VCaP (cell line): ENCODE measurements around the gene SOX18.
A peak's percentile ranks its signal among the peaks of the same experiment; 100 is the strongest.
"Not testable (repeated sequence)": the region's sequence is repeated elsewhere in the genome, so short reads cannot be mapped to it uniquely, and the experiment has no call there.

Experiments
- H3K27ac ChIP-seq: fragments of 450-650 bp; 2 replicates; pipeline ENCODE4 v1.5.1; 2017
- TF ChIP-seq, protein P1 (sequence below): fragments of 450-650 bp; conservative IDR thresholded peaks from 2 replicates; pipeline ENCODE4 v1.5.1; 2017; ENCODE audit warnings: mild to moderate bottlenecking, moderate library complexity

The SOX18 gene

DNA sequence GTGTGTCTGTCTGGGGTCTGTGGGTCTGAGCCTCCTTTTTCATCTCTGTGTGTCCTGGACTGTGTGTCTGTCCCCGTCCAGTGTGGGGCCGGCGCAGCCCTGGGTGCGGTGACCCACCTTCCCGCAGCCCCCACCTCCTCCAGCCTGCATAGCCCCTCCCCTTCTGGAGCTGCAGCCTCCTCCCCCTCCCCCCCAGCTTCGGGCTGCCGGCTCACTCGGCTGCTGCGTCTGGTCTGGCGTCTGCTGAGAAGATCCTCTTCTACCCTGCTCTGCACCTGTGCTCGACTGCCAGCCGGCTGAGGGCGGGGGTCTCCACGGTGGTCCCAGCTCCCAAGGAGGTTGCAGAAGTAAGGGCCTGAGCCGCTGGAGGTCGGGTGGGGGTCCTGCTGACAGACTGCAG, 42.3 kb upstream of the SOX18 start:
- TF ChIP-seq, protein P1, sequence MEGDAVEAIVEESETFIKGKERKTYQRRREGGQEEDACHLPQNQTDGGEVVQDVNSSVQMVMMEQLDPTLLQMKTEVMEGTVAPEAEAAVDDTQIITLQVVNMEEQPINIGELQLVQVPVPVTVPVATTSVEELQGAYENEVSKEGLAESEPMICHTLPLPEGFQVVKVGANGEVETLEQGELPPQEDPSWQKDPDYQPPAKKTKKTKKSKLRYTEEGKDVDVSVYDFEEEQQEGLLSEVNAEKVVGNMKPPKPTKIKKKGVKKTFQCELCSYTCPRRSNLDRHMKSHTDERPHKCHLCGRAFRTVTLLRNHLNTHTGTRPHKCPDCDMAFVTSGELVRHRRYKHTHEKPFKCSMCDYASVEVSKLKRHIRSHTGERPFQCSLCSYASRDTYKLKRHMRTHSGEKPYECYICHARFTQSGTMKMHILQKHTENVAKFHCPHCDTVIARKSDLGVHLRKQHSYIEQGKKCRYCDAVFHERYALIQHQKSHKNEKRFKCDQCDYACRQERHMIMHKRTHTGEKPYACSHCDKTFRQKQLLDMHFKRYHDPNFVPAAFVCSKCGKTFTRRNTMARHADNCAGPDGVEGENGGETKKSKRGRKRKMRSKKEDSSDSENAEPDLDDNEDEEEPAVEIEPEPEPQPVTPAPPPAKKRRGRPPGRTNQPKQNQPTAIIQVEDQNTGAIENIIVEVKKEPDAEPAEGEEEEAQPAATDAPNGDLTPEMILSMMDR: no peak
- no peak overlapping the region for H3K27ac ChIP-seq

DNA sequence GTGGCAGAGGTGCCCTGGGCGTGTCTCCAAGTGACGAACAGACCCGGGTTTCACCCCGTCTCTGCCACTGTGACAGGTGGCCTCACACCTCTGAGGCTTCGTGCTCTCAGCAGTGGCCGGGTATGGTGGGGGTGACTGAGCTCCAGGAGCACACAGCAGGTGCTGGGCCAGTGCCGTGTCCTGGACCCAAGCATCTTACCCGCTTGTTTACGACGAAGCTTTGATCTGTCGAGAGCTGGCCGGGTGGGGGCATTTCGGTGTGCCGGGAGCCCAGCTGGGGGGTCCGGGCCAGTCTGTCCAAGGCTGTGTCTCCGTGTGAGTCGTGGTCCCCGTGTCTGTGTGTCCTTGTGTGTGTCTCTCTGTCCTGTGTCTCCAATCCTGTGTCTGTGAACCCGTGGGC, 41.9 kb upstream of the SOX18 start:
- no peak overlapping the region for H3K27ac ChIP-seq
- TF ChIP-seq, protein P1: no peak

DNA sequence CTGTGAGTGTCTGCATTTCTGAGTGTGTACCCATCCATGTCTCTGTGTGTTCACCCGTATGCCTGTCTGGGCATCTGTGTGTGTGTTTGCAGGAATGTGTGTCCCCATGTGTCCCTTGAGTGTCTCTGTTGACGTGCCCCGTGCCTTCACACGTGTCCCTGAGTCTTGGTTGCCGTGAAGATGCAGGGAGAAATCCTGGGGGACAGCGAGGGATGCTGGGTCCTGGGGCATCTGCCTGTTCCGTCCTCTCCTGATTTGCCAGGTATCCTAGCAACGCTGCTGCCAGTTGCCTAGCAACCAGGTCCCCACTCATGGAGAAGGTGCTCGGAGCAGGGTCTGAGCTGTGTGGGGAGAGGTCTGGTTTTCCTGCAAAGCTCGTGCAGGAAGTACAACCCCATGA, 40.7 kb upstream of the SOX18 start:
- H3K27ac ChIP-seq: no peak overlapping the region
- TF ChIP-seq, protein P1: no peak

DNA sequence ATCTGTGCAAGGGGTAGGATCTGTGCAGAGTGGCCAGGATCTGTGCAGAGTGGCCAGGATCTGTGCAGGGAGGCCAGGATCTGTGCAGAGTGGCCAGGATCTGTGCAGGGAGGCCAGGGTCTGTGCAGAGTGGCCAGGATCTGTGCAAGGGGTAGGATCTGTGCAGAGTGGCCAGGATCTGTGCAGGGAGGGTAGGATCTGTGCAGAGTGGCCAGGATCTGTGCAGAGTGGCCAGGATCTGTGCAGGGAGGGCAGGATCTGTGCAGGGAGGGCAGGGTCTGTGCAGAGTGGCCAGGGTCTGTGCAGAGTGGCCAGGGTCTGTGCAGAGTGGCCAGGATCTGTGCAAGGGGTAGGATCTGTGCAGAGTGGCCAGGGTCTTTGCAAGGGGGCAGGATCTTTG, 39.1 kb upstream of the SOX18 start:
- not testable (repeated sequence) for H3K27ac ChIP-seq

DNA sequence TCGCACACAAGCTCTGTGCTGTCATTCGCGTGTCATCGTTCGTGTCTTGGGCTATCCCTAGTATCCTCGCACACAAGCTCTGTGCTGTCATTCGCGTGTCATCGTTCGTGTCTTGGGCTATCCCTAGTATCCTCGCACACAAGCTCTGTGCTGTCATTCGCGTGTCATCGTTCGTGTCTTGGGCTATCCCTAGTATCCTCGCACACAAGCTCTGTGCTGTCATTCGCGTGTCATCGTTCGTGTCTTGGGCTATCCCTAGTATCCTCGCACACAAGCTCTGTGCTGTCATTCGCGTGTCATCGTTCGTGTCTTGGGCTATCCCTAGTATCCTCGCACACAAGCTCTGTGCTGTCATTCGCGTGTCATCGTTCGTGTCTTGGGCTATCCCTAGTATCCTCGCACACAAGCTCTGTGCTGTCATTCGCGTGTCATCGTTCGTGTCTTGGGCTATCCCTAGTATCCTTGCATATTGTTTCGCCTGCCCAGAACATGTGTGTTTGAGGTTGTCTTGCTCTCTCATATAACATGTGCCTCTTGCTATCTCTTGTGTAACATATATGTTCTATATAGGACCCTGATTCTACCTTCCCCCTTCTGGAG, 37.9 kb upstream of the SOX18 start:
- H3K27ac ChIP-seq: not testable (repeated sequence)

DNA sequence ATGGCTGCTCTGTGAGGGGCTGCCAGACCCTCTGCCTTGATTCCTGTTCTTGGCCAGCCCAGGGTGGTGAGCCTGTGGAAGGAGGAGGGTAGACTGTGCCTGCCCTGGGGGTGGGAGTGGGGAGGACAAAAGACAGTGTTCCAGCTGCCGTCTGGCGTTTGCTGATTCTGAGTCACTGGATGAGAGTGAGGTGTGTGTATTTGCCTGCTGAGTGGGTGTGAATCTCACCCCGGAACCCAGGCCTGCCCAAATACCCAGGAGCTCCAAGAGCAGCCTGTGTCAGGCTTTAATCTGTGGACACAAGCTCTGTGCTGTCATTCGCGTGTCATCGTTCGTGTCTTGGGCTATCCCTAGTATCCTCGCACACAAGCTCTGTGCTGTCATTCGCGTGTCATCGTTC, 37.4 kb upstream of the SOX18 start:
- TF ChIP-seq, protein P1: no peak

DNA sequence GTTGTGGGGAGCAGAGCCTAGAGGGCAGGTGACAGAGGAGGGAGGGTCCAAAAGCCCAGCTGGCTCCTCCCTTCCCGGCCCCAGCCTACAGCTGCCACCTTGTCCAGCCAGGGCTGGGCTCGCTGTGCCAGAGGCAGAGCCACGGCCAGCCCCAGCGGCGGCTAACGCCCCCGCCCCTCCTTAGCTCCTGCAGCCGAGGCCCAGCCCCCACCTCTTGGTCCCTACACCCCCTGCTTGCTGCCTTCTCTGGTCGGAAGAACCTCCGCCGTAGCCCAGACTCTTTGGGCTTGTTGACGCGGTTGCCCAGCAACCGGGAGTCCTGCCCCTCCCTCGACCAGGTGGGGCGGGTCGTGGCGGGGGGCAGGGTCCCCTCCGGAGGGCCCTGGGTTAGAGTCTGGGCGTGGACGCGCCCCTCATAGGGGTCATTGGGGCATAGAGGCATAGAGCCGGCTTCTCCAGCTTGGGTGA, 35.3 kb upstream of the SOX18 start:
- H3K27ac ChIP-seq: peak overlapping the region; percentile 71; the same call in 1 of the 2 replicates
- TF ChIP-seq, protein P1: no peak

More for the DNA sequence above, 37.4 kb upstream of the SOX18 start:
- H3K27ac ChIP-seq: no peak overlapping the region

DNA sequence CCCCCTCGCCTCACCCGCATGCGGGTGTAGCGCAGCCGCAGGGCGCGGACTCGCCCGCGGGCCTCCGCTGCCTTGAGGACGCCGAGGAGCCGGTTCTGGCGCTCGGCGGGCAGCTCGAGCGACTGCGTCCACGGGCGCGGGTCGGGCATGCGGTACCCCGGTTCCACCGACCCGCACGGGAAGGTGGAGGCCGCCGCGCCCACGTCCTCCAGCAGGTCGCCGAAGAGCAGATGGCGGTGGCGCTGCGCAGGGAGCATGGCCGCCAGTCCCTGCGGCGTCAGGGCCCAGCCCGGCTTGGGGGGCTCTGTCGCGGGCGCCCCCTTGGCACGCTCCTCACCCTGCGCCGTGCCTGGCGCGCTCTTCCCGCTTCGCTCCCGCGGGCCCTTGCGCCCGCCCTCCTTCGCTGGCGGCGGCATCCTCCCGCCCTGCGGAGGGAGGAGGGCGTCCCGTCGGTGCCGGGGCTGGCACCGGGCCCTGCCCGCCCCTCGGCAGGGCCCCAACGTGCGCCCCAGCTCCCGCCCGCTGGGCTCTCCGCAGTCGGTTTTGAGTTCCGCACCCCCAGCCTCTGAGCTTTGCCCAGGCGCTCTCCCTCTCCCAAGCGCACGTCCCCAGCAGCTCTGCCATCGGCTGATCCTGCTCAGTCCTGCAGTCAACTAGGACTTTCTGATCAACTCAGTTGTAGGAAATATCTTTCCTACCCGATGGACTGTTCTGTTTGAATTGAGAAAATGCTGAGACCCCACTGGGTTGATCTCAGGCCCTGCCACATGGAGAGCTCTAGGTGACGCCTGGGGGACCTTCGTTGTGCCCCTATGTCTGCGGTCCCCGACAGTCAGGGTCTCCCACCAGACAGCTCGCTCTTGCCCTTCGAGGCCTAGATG, 34.6 kb upstream of the SOX18 start, which contains the start of gene LKAAEAR1:
Gene LKAAEAR1 (minus strand): TSS at position 595 of the 881 bp plus-strand sequence. CDS start 179 bp downstream, at position 416.
- peak within 1 kb of the TSS; percentile 71; the same call in 1 of the 2 replicates for H3K27ac ChIP-seq
- TF ChIP-seq, protein P1: peak; percentile 58
